ENCODE measurements around the gene MORC1.

- TF ChIP-seq CTCF (conservative IDR thresholded peaks at IDR 0.05) (no peak), ZFX (IDR thresholded peaks at IDR 0.05) (no peak)
Measured at GRCh38 chr3:108946292-108947285, 171.3 kb downstream of the MORC1 start.
